ENCODE measurements around the gene PAX7. TPM values are rescaled to one million over a fixed set of nuclear protein-coding genes. Genes with fewer than 3 reads are reported as not detected.

Gene PAX7
- total and polyA plus RNA-seq, 2 donors (not counting 3 experiments of a cell fraction or from before 2014, with no cell fraction given): not detected

DNA sequence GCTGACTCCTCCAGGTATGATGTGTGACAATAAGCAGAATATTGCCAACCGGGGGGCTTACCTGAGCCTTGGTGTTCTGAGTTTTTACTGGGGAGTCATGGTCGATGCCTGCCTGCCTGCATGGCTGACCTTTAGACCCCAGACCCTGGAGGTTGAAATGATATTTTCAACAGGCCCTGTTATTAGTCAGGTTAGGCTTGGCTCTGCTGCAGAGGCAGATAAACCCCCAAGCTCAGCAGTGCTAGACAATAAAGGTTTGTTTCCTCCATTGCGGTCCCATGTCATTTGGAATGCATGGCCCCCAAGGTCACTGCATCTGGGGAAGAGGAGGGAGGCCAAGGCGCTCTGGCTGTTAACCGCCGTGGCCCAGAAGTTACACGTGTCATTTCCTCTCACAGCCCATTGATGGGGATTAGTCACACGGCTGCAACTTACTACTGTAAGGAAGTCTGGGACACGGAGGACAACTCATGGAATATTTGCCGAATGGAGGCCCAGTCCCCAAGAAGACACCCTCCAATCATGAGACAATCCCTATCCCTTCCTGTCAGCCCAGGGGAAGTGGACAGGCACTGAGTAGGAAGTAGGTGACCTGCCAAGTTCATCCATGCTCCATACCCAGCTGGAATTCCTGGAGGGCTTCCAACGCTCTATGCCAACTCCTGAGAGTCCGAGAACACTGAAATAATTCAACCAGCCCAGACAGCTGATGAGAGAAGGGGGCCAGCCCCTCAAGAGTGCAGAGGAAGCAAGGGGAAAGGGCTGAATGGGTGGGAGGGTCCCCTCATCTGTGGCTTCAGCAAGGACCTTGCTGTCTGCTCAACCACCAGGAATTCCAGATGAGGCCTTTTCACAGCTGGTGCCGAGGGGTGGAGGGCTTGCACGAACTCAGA, 131.5 kb downstream of the PAX7 start:
- Histone ChIP-seq H3K4me1 (ENCODE audit: control insufficient read depth, extremely low read depth, insufficient read depth, low read length) (no peaks in the 10 kb centered on the region), H3K36me3 (ENCODE audit: control insufficient read depth in 2 of 2, extremely low read depth in 1 of 2, insufficient read depth in 2 of 2, low read length in 2 of 2) (no peaks in the 10 kb centered on the region), H4K20me1 (replicated peaks; ENCODE audit: control insufficient read depth, extremely low read depth, insufficient read depth, low read length) (no peaks in the 10 kb centered on the region), H2AFZ (ENCODE audit: low read depth, low read length) (no peak overlapping the region), H3K27ac (ENCODE audit: insufficient read depth, low read depth, low read length) (no peak overlapping the region), H3K4me2 (ENCODE audit: insufficient read depth, low read length) (no peak overlapping the region), H3K9ac (replicated peaks; ENCODE audit: extremely low read depth, insufficient read depth, low read length) (no peak overlapping the region), H3K27me3 (ENCODE audit: control insufficient read depth in 2 of 2, insufficient read depth in 2 of 2, low read length in 2 of 2) (no peaks in the 10 kb centered on the region), H3K79me2 (ENCODE audit: control insufficient read depth, insufficient read depth, low read length) (no peaks in the 10 kb centered on the region), H3K9me3 (replicated peaks; ENCODE audit: control insufficient read depth, insufficient read depth, low read length) (no peaks in the 10 kb centered on the region), H3K9me1 (replicated peaks; ENCODE audit: control insufficient read depth, extremely low read depth, insufficient read depth, low read length) (no peaks in the 10 kb centered on the region), H3K4me3 (replicated peaks in 1 of 3; ENCODE audit: insufficient read depth in 1 of 3, low read depth in 1 of 3, low read length in 3 of 3) (no peak overlapping the region)
- dilution Hi-C loops (cut with MboI; ENCODE audit: extremely low pct_ligation_motif_present, low sequenced_read_pairs) (no loop called here), intact Hi-C loops (cut with micrococcal nuclease) (no loop called here)
- DNase-seq (ENCODE audit: low read depth, low spot score) (no peak), FAIRE-seq (no peak)
- ChIA-PET CTCF (no interaction called here), POLR2A (no interaction called here)
- TF ChIP-seq CTCF (IDR thresholded peaks at IDR 0.05; ENCODE audit: extremely low read depth in 1 of 2, insufficient read depth in 1 of 2, low read depth in 1 of 2, low read length in 2 of 2): no peak
- TF ChIP-seq EZH2 (IDR thresholded peaks at IDR 0.05; ENCODE audit: borderline replicate concordance, low read depth, low read length, severe bottlenecking): no peak
- TF ChIP-seq FOS (IDR thresholded peaks at IDR 0.05; ENCODE audit: borderline replicate concordance, insufficient read depth, low read length): no peak
- BruUV-seq (replicated peaks): no TSS peak

- no TSS peak for BruUV-seq (replicated peaks)
- POLR2A ChIA-PET: no interaction called here
- TF ChIP-seq GATA2 (IDR thresholded peaks at IDR 0.05; ENCODE audit: insufficient read depth, insufficient read length, low read depth, low read length): no peak
- no peak for TF ChIP-seq CTCF (IDR thresholded peaks at IDR 0.05; ENCODE audit: extremely low read depth in 1 of 2, insufficient read depth in 1 of 2, low read depth in 1 of 2, low read length in 2 of 2)
- no peak for TF ChIP-seq POLR2AphosphoS5 (IDR thresholded peaks at IDR 0.05; ENCODE audit: insufficient read depth, low read depth, low read length)
- TF ChIP-seq FOS (IDR thresholded peaks at IDR 0.05; ENCODE audit: borderline replicate concordance, insufficient read depth, low read length): no peak
- TF ChIP-seq POLR2A (IDR thresholded peaks at IDR 0.05; ENCODE audit: low read depth, low read length): no peak
- no peak for TF ChIP-seq JUN (IDR thresholded peaks at IDR 0.05; ENCODE audit: borderline replicate concordance, insufficient read depth, insufficient read length, low read depth)
- no peak overlapping the region for H2AFZ ChIP-seq (ENCODE audit: low read depth, low read length)
- no peak overlapping the region for H3K9ac ChIP-seq (replicated peaks; ENCODE audit: extremely low read depth, insufficient read depth, low read length)
- H3K4me3 ChIP-seq (replicated peaks in 1 of 3; ENCODE audit: insufficient read depth in 1 of 3, low read depth in 1 of 3, low read length in 3 of 3): no peak overlapping the region
- DNase-seq (ENCODE audit: low read depth, low spot score): no peak
- H3K79me2 ChIP-seq (ENCODE audit: control insufficient read depth, insufficient read depth, low read length): no peaks in the 10 kb centered on the region
- intact Hi-C loops (cut with micrococcal nuclease): no loop called here
- no peaks in the 10 kb centered on the region for H3K4me1 ChIP-seq (ENCODE audit: control insufficient read depth, extremely low read depth, insufficient read depth, low read length)
- no peaks in the 10 kb centered on the region for H4K20me1 ChIP-seq (replicated peaks; ENCODE audit: control insufficient read depth, extremely low read depth, insufficient read depth, low read length)
- FAIRE-seq: no peak
- no peaks in the 10 kb centered on the region for H3K27me3 ChIP-seq (ENCODE audit: control insufficient read depth in 2 of 2, insufficient read depth in 2 of 2, low read length in 2 of 2)
- dilution Hi-C loops (cut with MboI; ENCODE audit: extremely low pct_ligation_motif_present, low sequenced_read_pairs): no loop called here
- H3K9me3 ChIP-seq (replicated peaks; ENCODE audit: control insufficient read depth, insufficient read depth, low read length): no peaks in the 10 kb centered on the region
- H3K9me1 ChIP-seq (replicated peaks; ENCODE audit: control insufficient read depth, extremely low read depth, insufficient read depth, low read length): no peaks in the 10 kb centered on the region
- H3K27ac ChIP-seq (ENCODE audit: insufficient read depth, low read depth, low read length): no peak overlapping the region
- H3K36me3 ChIP-seq (ENCODE audit: control insufficient read depth in 2 of 2, extremely low read depth in 1 of 2, insufficient read depth in 2 of 2, low read length in 2 of 2): no peaks in the 10 kb centered on the region
- H3K4me2 ChIP-seq (ENCODE audit: insufficient read depth, low read length): no peak overlapping the region
- CTCF ChIA-PET: no interaction called here
These were observed 133.7 kb downstream of the PAX7 start for GRCh38 chr1:18764362-18764761.
